ENCODE data around the gene COBL.
A peak's percentile ranks its signal among the peaks of the same experiment; 100 is the strongest.

The COBL gene

DNA sequence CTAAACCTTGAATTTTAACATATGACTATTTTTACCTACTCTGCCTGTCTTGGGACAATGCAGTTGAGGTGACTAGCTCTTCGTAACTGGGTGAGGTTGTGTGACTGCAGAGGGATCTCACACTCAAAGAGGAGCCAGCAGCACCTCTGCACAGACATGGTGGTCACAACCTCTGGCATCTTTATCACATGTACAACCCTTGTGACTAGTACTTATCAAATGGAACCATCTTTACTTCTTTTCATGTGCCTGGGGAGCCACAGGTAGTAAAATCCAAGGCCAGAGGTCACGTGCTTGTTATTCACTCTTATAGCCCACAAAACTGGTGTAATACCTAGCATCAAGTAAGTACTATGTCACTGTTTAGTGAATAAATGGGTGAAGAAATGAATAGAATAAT, 244.3 kb downstream of the COBL start:
- no peak for DNase-seq

DNA sequence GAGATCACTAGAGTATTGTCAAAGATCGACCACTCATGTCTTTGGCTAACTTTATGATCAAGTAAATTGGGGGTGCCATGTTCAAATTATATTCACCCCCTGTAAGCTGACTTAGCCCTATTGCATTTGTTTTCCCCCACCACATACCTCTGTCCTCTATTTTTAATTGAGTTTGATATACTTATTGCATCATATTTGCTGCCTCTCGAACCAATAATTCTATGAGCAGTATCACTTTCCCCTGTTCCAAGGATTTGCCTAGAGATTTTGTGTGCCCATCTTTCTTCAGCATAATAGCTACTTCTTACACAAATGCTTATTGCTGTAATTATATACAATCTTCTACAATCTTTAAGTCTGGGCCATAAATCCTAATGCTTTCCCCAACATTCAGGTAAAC, 245.2 kb downstream of the COBL start:
- no peak for DNase-seq

DNA sequence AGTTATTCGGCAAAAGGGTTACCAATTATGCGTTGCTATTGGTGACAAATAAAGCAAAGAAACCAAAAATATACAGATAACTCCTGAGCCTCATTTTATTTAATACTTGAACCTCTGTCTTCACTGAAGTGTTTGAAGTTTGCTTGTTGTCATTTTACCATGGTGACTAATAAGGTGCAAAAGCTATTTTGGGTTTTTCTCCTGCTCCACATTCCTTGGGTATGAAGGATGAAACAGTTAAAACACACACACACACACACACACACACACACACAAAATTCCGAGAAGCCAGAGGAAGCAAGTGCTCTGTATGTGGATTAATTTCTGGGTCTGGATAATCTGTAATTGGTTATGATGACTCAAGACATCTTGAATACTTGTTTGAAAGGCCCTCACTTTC, 246.5 kb downstream of the COBL start:
- DNase-seq = no peak

DNA sequence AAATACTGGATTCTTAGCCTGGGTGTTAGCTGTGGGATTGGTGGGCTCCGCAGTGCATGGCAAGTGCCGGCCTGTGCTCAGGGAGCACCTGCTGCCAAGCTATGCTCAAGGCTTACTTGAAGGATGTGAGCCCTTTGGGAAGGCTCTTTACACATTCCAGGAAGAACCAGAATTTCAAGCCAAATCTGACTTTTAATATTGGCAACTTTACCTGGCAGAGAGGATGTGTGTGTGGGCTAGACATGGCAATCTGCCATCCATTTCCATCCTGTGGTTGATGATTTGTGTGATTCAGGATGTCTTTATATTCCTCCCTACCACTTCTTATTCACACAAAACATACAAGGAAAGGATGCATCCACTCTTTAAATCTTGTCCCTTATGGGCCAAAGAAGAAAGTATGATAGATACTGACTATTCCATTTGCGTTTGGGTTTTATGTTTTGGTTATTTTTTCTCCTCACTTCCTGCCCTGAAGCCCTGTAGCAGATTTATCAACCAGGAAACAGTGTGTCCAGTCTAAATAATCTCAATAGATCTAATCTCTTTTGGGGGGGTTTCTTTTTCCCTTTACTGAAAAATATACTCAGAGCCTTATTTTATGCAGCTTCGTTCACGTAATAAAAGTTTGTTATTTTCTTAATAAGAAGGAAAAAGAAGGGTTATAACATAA, 247.1 kb downstream of the COBL start:
- DNase-seq = no peak

DNA sequence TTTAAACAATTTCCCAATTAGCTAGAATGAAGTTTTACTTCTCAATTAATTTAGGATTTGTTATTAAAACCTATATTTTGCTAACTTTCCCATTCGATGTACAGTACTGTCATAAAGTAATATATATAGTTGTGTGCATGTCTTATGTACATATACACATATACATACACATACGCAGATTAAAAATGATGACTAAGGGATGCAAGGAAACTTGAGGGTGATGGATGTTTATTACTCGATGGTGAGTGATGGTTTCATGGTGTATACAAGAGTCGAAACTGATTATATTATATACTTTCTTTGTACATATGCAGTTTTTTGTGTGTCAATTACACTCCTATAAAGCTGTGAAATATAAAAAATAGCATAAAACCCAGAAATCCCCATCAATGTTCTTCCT, 248.2 kb downstream of the COBL start:
- DNase-seq = no peak

DNA sequence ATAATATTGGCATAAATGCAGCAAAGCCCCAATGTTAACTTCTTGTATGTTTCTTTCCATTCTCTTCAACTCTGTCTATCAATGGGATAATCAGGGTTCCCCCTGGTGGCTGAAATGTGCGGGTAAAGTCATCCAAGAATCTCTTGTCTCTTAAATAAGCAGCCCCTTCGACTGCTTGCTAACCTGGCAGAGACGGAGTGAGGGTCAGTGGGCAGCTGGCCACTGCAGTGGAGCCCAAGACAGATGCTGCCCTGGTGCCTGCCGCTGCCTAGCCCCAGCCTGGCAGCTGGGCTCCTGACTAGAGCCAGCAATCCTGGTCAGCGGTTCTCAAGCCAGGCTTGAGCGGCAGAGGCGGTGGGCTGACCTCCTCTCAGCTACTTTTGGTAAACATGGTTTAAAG, 248.9 kb downstream of the COBL start:
- DNase-seq = peak; percentile 43

DNA sequence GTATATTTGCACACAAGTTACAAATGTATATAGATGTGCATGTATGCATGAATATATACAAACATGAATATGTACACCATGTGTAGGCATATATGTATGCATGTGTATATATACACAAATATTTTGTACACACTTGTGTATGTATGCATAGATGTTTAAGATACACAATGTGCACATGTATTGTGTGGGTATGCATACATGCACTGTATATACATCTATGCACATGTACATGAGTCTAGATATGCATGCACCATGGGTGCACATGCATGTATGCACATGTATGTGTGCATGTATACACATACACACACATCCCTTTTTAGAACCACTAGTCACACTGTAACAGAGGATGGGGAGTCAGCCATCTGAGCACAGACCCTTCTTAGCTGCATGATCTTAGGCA, 249.4 kb downstream of the COBL start:
- no peak for DNase-seq

DNA sequence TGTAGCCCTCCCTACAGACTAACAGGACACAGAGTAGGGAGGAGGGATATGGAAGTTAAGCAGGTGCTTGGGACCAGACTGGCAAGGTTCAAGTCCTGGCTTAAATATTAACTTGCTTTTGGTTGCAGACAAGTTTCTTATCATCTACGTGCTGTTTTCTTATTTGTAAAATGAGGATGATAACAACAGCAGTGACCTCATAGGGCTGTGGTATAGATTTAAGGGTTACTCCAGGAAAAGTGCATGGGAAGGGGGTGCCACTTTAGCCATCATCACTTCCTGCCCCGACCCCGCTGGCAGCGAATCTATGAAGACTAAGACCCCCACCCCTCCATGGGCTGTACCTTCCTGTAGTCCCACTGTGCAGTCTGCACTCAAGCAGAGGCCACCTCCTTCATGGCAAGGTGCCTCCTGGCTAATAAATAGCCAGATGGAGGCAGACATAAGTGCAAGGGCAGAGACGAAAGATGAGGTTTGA, 250.2 kb downstream of the COBL start:
- DNase-seq = no peak

DNA sequence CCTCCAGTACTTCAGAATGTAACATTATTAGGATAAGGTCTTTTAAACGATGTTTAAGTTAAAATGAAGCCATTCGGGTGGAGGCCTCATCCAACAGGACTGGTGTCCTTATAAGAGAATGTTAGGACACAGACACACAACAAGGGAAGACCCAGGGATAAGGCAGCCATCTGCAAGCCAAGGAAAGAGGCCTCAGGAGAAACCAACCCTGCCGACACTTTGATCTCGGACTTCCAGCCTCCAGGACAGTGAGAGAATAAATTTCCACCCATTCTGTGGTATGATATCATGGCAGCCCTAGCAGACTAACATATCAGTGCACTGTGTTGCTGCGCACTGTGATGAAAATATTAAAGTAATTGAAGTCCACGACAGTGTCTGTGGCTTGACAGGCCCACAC, 250.8 kb downstream of the COBL start:
- DNase-seq = no peak

DNA sequence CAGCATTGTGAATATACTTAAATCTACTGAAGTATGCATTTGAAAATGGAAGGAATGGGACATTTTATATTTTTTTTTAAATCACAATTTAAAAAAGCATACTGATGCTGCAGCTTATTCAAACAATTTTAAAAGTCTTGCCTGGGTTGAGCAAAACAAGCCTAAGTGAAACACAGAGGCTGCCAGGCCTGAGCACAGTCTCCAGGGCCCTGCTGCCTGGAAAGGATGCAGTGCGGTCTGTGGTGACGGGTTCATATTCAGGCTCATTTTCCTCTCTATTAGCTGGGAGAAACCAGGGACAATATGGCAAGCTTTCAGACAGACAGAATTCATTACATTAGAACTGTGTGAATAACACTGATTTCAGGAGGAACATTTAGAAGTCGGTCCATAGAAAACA, 251.9 kb downstream of the COBL start:
- no peak for DNase-seq

DNA sequence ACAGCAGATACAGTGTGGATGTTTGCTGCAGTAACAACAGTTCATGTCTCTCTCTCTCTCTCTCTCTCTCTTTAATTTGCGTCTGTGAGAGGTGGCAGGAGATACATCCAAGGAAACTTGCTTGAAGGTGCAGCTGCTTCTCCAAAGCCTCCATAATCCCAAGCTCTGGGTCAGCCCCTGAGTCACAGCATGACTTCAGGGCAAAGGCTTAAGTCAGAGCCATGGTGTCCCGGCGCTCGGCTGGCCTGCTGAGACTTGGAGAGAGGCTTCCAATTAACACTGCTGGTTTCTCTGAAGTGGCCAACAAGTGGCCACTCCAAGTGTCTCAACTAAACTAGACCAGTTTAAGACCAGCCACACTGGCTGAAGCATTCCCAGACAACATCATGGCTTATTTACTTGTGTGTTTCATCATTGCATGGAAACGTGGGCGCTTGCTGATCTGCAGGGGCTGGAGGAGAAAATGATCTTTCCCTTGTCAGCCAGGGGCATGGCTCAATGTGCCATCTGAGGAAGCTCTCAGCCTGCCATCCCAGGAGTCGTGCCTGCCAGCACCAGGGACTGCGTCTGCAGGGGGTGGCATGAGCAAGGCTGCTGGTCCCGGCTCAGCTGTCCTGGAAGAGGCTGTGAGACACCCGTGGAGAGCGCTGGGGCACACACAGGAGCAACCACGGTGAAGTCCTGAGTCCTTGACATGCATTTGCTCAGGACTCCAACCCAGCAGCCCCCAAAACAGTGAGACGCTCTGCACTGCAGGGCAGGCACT, 254.2 kb downstream of the COBL start:
- DNase-seq = no peak

DNA sequence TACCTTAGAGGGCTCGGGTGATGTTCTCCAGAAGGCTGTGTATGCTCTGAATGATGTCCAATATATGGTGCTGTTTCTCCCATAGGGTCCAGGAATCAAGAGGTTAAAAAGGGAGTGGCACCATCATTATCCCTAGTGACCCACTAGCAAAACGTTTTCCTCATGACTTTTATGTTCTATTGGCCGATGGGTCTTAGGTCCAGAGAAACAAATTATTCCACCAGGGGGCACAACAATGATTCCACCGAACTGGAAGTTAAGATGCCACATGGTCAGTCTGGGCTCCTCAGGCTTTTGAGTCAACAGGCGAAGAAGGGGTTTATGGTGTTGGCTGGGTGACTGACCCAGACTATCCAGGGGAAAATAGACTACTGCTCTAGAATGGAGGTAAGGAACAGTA, 256.1 kb downstream of the COBL start:
- no peak for DNase-seq

DNA sequence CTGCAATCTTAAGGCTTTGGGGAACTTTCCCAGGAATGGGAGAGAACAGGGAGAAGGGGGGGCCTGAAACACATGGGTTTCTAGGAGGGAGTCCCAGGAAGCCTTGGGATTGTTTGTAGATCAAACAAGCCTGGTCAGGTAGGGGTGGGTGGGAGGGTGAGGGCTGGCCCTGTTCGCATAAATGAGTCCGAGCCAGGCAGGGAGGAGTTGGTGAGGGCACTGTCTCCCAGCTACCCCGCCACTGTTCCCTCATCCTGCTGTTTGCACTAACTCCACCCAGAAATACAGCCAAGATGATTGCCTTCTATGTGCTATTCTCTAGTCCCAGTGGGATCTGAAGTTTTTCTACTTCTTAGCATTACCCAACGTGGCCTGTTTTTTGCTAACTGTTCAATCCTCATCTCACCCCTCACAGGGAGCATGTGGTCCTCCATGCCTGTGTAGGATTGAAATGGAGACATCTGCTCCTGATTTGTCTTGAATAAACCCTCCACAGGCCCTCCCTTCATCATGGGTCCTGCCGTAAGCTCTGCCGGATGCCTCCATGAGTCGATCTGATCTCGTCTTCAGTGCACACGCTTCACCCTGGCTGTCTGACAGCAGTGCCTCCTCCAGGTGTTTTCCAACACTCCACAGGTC, 257.0 kb downstream of the COBL start:
- DNase-seq = no peak

DNA sequence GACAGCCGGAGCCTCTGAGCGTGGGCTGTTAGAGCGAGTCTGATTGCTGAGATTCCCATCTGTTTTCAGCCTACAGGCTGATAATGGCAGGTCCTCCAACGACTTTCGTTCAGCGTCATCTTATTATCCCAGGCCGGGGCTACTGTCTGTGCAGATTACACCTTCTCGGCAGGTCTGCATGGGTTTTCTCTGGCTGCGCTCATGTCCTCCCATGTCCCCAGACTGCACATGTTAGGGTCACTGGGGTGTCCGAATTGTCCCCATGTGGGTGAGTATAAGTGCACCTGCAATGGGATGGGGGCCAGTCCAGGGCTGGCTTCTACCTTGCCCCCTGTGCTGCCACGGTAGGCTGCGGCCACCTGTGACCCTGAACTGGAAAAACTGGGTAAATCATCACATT, 257.8 kb downstream of the COBL start:
- DNase-seq = no peak

DNA sequence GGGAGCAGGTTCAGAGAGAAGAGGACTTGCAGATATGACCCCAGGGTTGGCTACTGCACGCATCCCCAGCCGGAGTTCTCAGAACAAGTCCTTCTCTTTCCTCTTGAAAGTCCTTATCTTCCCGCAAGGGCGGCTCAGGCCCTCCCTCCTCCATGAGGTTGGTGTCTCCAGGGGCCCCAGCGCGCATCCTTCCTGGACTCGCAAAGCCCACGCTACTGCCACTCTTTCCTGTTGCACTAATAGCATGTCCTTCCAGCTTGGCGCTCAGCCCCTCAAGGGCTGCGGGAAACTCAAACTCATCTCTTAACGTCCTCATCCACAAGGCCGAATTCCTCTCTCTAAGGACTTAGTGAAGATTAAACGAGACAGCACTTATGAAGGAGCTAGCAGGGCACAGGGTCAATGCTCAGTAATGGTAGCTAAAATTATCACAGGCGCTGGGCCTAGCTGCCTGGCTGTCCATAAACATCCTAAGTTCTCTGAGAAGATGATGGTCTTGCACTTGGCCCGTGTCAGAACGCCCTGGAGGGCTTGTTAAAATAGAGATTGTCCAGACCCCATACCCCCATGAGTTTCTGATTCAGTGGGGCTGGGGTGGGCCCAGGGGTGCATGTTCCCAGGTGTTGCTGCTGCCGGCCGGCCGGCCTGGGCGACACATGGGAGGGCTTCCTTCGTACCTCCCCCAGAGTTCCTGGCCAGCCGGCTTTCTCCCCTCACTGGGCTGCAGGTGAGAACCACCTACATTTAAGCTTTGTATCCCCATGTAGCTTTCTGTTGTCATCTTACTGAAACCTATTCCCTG, 261.4 kb downstream of the COBL start:
- no peak for DNase-seq

DNA sequence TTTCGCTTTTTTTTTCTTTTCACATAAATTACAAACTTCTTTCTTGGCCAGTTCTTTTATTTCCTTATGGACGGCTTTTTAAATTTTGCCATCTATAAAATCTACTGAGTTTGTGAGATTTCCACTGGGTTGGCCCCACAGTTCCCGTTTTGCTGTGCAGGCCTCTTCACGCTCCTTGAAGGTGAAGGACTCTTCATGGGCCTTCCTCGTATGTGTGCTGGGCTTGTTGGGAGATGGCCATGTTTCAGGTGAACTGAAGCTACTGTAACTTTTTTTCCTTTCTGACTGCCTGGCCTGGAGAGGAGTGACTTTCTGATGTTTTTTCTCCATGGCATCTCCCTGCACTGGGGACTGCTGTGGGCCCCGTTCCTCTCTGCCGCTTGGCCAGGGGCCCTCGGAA, 262.4 kb downstream of the COBL start:
- no peak for DNase-seq

DNA sequence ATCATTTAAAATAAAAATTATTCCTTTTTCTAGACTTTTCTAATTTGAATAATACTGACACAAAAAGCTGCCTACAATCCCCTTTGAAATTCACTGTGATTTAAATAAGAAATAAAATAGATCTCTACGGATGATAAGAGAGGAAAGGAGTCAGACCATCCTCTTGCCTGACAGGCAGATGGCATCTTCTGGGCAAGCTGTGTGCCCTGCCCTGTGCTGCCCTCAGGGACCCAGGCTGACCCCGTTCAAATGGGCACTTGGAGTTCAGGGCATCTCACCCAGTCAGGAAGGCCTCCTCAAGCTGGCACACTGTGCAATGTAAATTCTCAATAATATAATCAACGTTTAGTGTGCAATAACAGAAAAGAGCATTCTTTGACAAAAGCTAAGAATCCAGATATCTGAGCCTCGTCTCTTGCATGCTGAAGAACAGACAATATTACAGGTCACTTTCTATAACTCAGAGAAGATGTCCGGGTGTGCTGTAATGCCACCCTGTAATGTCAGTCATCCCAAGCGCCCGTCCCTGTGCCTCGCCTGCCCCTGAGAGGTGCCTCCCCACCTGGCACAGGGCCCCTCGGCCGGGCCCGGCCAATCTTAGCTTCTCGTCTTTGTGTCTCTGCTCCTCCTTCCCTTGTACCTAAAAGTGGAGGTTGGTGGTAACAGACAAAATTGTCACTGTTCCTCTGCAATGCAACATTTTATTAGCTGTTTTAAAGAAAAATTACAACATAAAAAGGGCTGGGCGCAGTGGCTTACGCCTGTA, 263.3 kb downstream of the COBL start:
- DNase-seq = no peak

DNA sequence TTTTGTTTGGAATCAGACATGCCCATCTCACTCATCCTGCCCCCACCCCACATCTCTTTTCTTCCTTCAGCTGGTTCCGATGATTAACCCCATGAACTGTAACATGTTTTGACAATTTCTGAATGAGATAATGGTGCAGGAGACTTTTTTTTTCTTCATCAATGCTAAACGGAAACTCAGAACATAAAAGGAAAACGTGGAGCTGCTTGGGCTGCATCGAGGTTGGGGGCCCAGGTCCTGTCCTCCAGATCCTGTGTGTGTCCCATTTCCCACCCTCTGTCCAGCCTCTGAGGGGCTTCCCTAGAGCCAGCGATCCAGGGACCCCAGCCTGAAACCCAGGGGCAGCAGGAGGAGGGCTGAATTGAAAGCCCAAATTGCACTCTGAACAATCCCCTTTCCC, 270.1 kb downstream of the COBL start:
- no peak for DNase-seq

DNA sequence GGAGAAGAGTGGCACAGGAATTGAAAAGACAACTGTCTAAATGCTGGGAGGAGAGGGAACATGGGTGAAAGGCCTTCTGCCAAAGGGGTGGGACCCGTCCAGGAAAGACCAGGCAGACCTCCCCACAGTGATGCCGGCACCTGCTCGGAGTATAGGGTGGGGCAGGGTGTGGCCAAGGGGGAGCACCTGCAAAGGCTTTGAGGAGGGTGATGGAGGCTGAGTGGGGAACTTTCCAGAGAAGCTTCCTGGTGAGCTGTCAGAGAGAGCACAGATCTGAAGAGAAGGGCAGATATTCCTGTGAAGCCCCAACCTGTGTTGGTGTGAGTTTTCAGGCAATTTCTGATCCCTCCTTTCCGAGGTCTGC, 270.5 kb downstream of the COBL start:
- no peak for DNase-seq

DNA sequence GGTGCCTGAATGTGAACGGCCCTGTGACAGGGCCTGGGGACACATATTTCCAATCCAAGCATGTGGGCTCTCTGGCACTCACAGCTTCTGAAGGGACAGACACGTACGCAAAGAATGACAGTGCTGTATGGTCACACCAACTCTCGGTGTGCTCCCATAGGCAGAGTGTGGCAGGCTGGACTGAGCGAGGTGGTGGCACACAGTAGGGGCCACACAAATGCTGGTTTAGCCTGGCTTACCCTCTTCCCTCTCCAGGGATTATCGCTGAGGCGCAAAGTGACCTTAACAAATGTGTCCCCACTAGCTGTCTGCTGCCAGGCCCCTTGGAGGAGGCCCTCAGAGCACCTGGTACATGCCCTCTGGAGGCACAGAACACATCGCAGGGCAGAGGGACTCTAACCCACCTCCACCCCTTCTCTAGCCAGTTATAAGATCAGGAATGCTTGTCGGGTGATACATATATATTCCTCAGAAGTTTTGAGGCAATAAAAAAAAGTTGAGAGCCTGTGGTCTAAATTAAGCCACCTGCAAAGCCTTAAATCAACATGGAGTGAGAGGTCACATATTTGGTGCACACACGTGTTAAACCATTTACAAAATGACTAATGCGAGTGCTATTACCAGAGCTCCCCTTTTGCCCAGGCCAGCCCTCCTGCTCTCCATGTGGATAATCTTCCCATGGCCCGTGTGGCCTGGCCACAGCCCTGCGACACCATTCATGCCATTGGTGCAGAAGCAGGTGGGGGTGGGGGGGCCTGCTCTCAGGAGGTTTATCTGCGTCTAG, 271.1 kb downstream of the COBL start:
- no peak for DNase-seq

DNA sequence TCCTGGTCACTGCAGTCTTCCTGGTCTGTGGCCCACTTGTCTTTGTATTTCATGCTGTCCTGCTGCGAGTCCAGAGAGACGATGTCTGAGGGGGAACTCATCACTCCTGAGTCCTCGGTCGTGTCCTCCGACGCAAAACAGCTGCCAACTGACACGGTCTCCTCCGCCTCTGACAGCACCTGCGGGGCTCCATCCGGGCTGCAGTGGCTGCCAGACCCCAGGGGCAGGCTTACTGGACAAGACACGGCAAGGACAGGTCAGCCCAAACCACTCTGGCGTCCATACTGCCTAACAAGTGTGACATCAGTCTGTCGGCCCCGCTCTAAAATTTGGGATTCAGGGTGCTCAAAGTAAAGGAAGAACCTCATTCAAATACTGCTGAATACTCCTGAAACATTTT, 273.1 kb downstream of the COBL start:
- no peak for DNase-seq

DNA sequence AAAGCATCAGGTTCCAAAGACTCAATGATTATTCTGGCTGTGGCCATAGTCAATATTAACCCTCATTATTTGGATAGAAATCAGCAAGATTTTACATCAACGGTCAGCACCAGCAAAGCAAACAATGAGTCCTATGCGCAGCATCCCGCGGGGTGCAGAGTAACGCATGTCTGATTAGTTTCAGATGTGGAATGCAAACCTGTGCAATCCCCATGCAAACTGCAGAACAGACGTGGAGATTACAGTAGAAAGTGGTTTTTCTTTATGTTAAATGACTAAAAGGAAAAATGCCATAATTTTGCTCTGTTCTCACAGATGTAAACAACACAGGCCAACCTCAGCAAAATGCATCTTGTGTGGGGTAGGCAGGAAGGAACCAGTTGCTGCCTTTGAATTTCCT, 275.8 kb downstream of the COBL start:
- DNase-seq = no peak
